A673 (cell line): ENCODE data around the gene HDAC8. TPM values are rescaled to one million over a fixed set of nuclear protein-coding genes. Genes with fewer than 3 reads are reported as not detected.

Experiments
- BruUV-seq: library from RNA; stranded (reverse); fragments of 400-500 nt; replicated peaks from 2 replicates; lab custom pipeline; 2021; lab: Mats Ljungman, UMichigan
- CTCF ChIA-PET: fragments of 300-600 bp; sonication (Branson Sonifier 250); formaldehyde crosslinking; loops from one replicate; lab custom pipeline; 2022; ENCODE audit warnings: antibody characterized with exemption; lab: Charles Lee
- POLR2A ChIA-PET: fragments of 300-600 bp; sonication (Branson Sonifier 250); formaldehyde crosslinking; loops from one replicate; lab custom pipeline; 2022; ENCODE audit warnings: antibody characterized with exemption; ENCODE audit not compliant: low non-redundant PET; lab: Charles Lee
- DNase-seq: peaks from one replicate; pipeline ENCODE4 v3.0.0-alpha.2; 2015; ENCODE audit warnings: low spot score
- H3K27ac ChIP-seq: fragments of 200-600 bp; sonication (generic); 2 replicates; pipeline ENCODE4 v1.5.1; 2016; ENCODE audit warnings: mixed run types, low read depth, mild to moderate bottlenecking, mixed read lengths, antibody characterized with exemption, low read length; ENCODE audit not compliant: poor library complexity, severe bottlenecking
- H3K27me3 ChIP-seq: fragments of 200-600 bp; sonication (generic); replicated peaks from 2 replicates; pipeline ENCODE4 v1.6.1; 2017; ENCODE audit warnings: mixed run types, low read depth, mild to moderate bottlenecking, mixed read lengths, antibody characterized with exemption, low read length; ENCODE audit not compliant: insufficient read depth, poor library complexity
- H3K36me3 ChIP-seq: fragments of 200-600 bp; sonication (generic); 2 replicates; pipeline ENCODE4 v1.6.1; 2016; ENCODE audit warnings: mixed run types, mild to moderate bottlenecking, mixed read lengths, antibody characterized with exemption, low read length; ENCODE audit not compliant: insufficient read depth, poor library complexity, severe bottlenecking
- H3K4me1 ChIP-seq: fragments of 200-600 bp; sonication (generic); 2 replicates; pipeline ENCODE4 v1.6.1; 2017; ENCODE audit warnings: mixed run types, mild to moderate bottlenecking, mixed read lengths, antibody characterized with exemption, low read length; ENCODE audit not compliant: insufficient read depth, poor library complexity, severe bottlenecking
- H3K4me3 ChIP-seq: fragments of 200-600 bp; sonication (generic); 2 replicates; pipeline ENCODE4 v1.5.1; 2016; ENCODE audit warnings: low read depth, mixed run types, mild to moderate bottlenecking, mixed read lengths, low read length; ENCODE audit not compliant: poor library complexity, severe bottlenecking
- H3K9me3 ChIP-seq: fragments of 200-600 bp; sonication (generic); 2 replicates; pipeline ENCODE4 v1.6.1; 2016; ENCODE audit warnings: mixed run types, low read depth, mild to moderate bottlenecking, mixed read lengths, antibody characterized with exemption, low read length; ENCODE audit not compliant: poor library complexity, severe bottlenecking
- EZH2 ChIP-seq: fragments of 200-600 bp; sonication (generic); IDR thresholded peaks from 2 replicates; pipeline ENCODE4 v1.6.1; 2017; ENCODE audit warnings: borderline replicate concordance, low read depth, mild to moderate bottlenecking, mixed read lengths, antibody characterized with exemption, low read length; ENCODE audit not compliant: poor library complexity, severe bottlenecking
- intact Hi-C: fragments of 100-400 bp; cut with micrococcal nuclease; formaldehyde crosslinking; loops from one replicate; pipeline ENCODE4 v1.10.0; 2022; ENCODE audit not compliant: unreplicated experiment
- total RNA-seq: library from RNA; stranded (reverse); gene quantifications from 2 replicates; pipeline ENCODE4 v1.2.3, GENCODE V29; 2021
- TF ChIP-seq, protein P1 (sequence below): fragments of 300-800, 200-600 bp; sonication (generic); conservative IDR thresholded peaks from 2 replicates; pipeline ENCODE4 v1.5.1; 2017; ENCODE audit warnings: low read depth, mild to moderate bottlenecking, antibody characterized with exemption, low read length, moderate library complexity, mixed read lengths

The HDAC8 gene
- total RNA-seq, 1 experiment from 2014 or later, result 26.0 TPM

GRCh38 chrX:72297953-72298730 is 274.5 kb downstream of the HDAC8 start:
- Histone ChIP-seq H3K4me3 (no peak overlapping the region), H3K4me1 (no peaks in the 10 kb centered on the region), H3K9me3 (no peaks in the 10 kb centered on the region), H3K27ac (no peak overlapping the region), H3K27me3 (peaks cover 47% of the 10 kb centered on the region), H3K36me3 (no peaks in the 10 kb centered on the region)
- peak; percentile 64 for DNase-seq
- intact Hi-C loops, result no loop called here
- no TSS peak for BruUV-seq
- CTCF ChIA-PET, result interaction anchor here (0.5 to 1.4 kb wide), 3 partner anchors 44 to 242 kb away, joined by 5 to 9 read pairs (median 8); no protein-coding TSS in a partner anchor
- POLR2A ChIA-PET, result no interaction called here
- TF ChIP-seq, protein P1, sequence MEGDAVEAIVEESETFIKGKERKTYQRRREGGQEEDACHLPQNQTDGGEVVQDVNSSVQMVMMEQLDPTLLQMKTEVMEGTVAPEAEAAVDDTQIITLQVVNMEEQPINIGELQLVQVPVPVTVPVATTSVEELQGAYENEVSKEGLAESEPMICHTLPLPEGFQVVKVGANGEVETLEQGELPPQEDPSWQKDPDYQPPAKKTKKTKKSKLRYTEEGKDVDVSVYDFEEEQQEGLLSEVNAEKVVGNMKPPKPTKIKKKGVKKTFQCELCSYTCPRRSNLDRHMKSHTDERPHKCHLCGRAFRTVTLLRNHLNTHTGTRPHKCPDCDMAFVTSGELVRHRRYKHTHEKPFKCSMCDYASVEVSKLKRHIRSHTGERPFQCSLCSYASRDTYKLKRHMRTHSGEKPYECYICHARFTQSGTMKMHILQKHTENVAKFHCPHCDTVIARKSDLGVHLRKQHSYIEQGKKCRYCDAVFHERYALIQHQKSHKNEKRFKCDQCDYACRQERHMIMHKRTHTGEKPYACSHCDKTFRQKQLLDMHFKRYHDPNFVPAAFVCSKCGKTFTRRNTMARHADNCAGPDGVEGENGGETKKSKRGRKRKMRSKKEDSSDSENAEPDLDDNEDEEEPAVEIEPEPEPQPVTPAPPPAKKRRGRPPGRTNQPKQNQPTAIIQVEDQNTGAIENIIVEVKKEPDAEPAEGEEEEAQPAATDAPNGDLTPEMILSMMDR, result peak; percentile 63
- TF ChIP-seq EZH2, result no peak

GRCh38 chrX:72296991-72297390 is 275.7 kb downstream of the HDAC8 start:
- ChIA-PET CTCF (no interaction called here), POLR2A (no interaction called here)
- Histone ChIP-seq H3K27me3 (peaks cover 37% of the 10 kb centered on the region), H3K27ac (no peak overlapping the region), H3K9me3 (no peaks in the 10 kb centered on the region), H3K36me3 (no peaks in the 10 kb centered on the region), H3K4me1 (no peaks in the 10 kb centered on the region), H3K4me3 (no peak overlapping the region)
- TF ChIP-seq, protein P1, result no peak
- TF ChIP-seq EZH2, result no peak
- no TSS peak for BruUV-seq
- DNase-seq, result no peak
- intact Hi-C loops, result no loop called here

DNA sequence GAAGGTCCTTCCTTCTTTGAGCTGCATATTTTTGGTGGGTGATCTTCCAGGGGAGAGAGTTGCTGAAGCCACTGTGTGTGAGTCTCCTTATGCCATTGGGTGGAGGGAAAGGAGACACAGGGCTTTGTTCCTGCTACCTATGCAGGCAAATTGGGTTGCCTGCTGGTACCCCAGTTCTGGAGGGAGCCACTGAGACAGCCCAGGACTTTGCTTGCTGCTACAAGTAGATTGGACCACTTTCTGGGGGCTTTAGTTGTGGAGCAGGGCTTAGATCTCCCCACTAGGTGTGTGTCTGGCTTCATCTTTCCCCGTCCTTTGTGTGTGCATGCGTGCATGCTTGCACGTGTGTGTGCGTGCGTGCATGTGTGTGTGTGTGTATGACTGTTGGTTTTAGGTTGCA is 276.9 kb downstream of the HDAC8 start:
- Histone ChIP-seq H3K4me1 (no peaks in the 10 kb centered on the region), H3K27me3 (peaks cover 33% of the 10 kb centered on the region), H3K4me3 (no peak overlapping the region), H3K9me3 (no peaks in the 10 kb centered on the region), H3K36me3 (no peaks in the 10 kb centered on the region), H3K27ac (no peak overlapping the region)
- TF ChIP-seq EZH2, result no peak
- TF ChIP-seq, protein P1, result no peak
- POLR2A ChIA-PET, result no interaction called here
- intact Hi-C loops, result no loop called here
- CTCF ChIA-PET, result no interaction called here
- no peak for DNase-seq
- no TSS peak for BruUV-seq
